ENCODE measurements around the gene CLTA.
A peak's percentile ranks its signal among the peaks of the same experiment; 100 is the strongest.
"Not testable (repeated sequence)": the region's sequence is repeated elsewhere in the genome, so short reads cannot be mapped to it uniquely, and the experiment has no call there.

Gene CLTA

DNA sequence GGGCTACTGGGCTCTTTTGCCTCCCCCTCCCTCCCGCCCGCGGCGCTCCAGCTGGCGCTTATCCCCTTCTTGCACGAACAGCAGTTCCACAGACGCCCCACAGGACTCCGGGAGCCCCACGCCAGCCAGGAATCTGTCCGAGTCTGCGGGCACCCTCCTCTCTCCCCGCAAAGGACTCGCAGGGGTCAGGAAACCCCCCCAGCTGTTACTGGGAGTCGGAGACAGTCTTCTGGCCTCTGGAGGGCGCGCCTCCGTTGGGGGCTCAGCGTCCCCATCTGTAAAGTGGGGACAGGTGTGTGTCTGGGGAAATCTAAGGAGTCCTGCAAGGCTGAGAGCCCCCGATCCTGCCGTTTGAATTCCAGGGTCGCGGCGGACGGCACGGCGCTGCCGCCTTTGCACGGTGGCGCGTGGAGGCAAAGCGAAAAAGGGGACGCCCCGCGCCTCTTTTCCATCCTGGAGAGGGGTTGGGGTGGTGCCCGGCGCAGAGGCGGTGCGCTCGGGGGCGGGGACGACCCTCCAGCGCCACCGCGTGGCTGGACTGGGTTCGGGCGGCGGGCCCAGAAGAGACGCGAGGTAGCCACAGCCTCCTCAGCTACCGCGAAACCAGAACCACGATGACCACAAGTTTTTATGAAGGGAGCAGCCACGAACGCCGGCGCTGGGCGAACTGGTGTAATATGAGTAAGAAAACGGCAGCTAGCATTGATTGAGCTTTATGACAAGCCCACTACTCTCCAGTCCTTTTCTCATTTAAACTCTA, 24.4 kb upstream of the CLTA start:
- H3K27ac ChIP-seq: no peak overlapping the region
- TF ChIP-seq ZFX (IDR thresholded peaks at IDR 0.05): no peak
- TF ChIP-seq, protein P1, sequence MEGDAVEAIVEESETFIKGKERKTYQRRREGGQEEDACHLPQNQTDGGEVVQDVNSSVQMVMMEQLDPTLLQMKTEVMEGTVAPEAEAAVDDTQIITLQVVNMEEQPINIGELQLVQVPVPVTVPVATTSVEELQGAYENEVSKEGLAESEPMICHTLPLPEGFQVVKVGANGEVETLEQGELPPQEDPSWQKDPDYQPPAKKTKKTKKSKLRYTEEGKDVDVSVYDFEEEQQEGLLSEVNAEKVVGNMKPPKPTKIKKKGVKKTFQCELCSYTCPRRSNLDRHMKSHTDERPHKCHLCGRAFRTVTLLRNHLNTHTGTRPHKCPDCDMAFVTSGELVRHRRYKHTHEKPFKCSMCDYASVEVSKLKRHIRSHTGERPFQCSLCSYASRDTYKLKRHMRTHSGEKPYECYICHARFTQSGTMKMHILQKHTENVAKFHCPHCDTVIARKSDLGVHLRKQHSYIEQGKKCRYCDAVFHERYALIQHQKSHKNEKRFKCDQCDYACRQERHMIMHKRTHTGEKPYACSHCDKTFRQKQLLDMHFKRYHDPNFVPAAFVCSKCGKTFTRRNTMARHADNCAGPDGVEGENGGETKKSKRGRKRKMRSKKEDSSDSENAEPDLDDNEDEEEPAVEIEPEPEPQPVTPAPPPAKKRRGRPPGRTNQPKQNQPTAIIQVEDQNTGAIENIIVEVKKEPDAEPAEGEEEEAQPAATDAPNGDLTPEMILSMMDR (conservative IDR thresholded peaks at IDR 0.05): peak; percentile 99

DNA sequence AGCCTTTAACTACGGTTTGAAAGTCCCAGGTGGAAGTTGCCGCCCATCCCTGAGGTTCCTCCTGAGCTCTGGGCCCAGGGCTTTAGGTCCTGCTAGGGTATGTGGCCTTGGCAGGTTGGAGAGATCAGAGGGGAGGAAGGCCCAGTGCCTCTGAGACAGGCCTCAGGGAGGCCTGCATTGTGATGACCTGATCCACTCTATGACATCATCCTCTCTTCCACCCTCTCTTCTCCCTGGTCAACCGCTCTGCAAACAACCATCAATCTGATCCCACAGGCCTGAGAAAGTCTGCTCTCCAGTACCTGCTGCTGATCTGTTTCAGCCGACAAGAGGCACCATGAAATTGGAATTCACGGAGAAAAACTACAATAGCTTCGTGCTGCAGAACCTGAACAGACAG, 21.6 kb upstream of the CLTA start, which contains the start of gene CCIN:
TSS of gene CCIN (plus strand) at position 223 of the 400 bp plus-strand sequence. CDS start at position 338, 115 bp downstream.
- H3K27ac ChIP-seq: no peak within 1 kb of the TSS
- TF ChIP-seq, protein P1 (conservative IDR thresholded peaks at IDR 0.05): no peak
- no peak for TF ChIP-seq ZFX (IDR thresholded peaks at IDR 0.05)

DNA sequence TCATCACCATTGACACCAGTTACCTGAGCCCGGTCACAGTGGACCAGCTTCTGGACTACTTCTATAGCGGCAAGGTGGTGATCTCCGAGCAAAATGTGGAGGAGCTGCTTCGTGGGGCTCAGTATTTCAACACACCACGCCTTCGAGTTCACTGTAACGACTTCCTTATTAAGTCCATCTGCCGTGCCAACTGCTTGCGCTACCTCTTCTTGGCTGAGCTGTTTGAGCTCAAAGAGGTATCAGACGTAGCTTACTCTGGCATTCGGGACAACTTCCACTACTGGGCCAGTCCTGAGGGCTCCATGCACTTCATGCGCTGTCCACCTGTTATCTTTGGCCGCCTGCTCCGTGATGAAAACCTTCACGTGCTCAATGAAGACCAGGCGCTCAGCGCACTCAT, 21.0 kb upstream of the CLTA start:
- TF ChIP-seq, protein P1 (conservative IDR thresholded peaks at IDR 0.05): no peak
- no peak for TF ChIP-seq ZFX (IDR thresholded peaks at IDR 0.05)
- no peak overlapping the region for H3K27ac ChIP-seq

DNA sequence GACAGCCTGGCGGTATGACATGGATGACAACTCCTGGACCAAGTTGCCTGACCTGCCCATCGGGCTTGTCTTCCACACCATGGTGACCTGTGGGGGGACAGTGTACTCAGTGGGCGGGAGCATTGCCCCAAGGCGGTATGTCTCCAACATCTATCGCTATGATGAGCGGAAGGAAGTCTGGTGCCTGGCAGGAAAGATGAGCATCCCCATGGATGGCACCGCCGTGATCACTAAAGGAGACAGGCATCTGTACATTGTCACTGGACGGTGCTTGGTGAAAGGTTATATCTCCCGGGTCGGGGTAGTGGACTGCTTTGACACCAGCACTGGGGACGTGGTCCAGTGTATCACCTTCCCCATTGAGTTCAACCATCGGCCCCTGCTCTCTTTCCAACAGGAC, 20.2 kb upstream of the CLTA start:
- H3K27ac ChIP-seq: no peak overlapping the region
- TF ChIP-seq, protein P1 (conservative IDR thresholded peaks at IDR 0.05): no peak
- no peak for TF ChIP-seq ZFX (IDR thresholded peaks at IDR 0.05)

DNA sequence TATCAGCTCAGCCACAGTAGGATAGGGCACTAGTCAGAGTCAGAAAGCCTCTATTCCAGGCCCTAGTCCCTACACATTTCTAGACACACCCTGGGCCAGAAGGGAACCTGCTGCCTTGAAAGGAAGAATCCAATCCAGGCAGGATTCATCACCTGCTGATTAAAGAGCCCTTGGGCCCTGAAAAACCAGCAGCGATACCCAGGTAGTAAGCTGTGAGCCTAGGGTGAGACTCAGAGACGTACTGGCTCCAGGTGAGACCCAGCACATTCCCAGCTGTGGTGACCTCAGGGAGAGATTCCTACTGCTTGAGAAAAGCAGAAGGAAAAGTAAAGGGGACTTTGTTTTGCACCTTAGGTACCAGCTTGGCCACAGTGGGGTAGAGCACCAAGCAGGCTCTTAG, 16.9 kb upstream of the CLTA start:
- TF ChIP-seq, protein P1 (conservative IDR thresholded peaks at IDR 0.05): no peak
- no peak for TF ChIP-seq ZFX (IDR thresholded peaks at IDR 0.05)
- no peak overlapping the region for H3K27ac ChIP-seq

DNA sequence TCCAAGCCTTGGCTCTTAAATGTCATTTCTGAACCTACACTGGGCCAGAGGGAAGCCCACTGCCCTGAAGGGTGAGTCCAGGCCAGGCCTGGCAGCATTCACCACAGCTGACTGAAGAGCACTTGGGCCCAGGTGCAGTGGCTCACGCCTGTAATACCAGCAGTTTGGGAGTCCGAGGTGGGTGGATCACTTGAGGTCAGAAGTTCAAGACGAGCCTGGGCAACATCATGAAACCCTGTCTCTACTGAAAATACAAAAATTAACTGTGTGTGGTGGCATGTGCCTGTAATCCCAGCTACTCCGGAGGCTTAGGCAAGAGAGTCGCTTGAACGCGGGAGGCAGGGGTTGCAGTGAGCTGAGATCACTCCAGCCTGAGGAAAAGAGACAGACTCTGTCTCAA, 16.4 kb upstream of the CLTA start:
- TF ChIP-seq ZFX (IDR thresholded peaks at IDR 0.05): no peak
- TF ChIP-seq, protein P1 (conservative IDR thresholded peaks at IDR 0.05): no peak
- no peak overlapping the region for H3K27ac ChIP-seq

DNA sequence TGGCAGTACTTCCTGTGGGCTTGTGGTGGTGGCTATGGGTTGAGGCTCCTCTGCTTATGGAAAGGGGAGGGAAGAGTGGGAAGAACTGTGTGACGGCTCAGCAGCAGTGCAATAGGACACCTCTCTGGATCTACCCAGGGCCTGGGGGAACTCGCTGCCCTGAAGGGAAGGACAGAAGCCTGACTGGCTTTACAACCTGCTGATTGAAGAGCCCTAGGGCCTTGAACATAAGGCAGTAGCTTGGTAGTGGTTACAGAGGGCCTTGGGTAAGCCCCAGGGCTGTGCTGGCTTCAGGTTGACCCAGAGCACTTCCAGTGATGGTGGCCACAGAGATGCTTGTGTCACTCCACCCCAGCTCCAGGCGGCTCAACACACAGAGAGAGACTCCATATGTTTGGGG, 16.0 kb upstream of the CLTA start:
- H3K27ac ChIP-seq: no peak overlapping the region

DNA sequence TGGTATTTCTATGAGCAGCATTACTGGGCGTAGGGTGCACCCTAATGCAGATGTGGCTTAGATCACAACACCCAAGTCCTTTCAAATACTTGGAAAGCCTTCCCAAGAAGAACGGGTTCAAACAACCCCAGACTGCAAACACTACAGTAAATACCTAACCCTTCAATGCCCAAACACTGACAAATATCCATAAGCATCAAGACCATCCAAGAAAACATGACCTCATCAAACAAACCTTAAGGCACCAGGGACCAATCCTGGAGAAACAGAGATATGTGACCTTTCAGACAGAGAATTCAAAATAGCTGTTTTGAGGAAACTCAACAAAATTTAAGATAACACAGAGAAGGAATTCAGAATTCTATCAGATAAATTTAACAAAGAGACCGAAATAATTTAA, 15.5 kb upstream of the CLTA start:
- not testable (repeated sequence) for H3K27ac ChIP-seq

More for the DNA sequence above, 16.0 kb upstream of the CLTA start:
- TF ChIP-seq, protein P1 (conservative IDR thresholded peaks at IDR 0.05): no peak
- TF ChIP-seq ZFX (IDR thresholded peaks at IDR 0.05): no peak

DNA sequence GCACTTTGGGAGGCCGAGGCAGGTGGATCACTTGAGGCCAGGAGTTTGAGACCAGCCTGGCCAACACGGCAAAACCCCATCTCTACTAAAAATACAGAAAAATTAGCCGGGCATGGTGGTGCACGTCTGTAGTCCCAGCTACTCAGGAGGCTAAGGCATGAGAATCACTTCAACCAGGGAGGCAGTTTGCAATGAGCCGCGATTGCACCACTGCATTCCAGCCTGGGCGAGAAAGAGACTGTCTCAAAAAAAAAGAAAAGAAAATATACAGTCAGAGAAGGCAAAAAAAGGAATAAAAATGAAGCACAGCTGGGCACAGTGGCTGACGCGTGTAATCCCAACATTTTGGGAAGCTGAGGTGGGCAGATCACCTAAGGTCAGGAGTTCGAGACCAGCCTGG, 14.2 kb upstream of the CLTA start:
- not testable (repeated sequence) for H3K27ac ChIP-seq
